VCaP (cell line): ENCODE measurements around the gene BNC2.

ENCODE experiments used
- H3K27ac ChIP-seq: fragments of 450-650 bp; 2 replicates; pipeline ENCODE4 v1.5.1; 2017
- TF ChIP-seq, protein P1 (sequence below): fragments of 450-650 bp; conservative IDR thresholded peaks from 2 replicates; pipeline ENCODE4 v1.5.1; 2017; ENCODE audit warnings: mild to moderate bottlenecking, moderate library complexity

BNC2 gene

DNA sequence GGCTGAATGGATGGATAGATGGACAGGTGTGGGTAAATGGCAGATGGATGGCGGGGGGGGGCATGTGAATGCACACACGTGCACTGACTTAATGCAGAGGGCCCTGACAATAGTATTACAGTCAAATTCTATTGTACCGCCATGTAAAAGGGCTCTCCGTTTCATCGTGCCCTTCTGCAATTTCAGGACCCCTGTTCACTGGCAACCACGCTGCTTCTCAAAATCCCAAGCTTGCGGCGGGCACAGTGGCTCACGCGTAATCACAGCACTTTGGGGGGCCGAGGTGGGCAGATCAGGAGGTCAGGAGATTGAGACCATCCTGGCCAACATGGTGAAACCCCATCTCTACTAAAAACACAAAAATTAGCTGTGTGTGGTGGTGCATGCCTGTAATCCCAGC is 211.4 kb downstream of the BNC2 start:
- H3K27ac ChIP-seq, result no peak overlapping the region
- TF ChIP-seq, protein P1, sequence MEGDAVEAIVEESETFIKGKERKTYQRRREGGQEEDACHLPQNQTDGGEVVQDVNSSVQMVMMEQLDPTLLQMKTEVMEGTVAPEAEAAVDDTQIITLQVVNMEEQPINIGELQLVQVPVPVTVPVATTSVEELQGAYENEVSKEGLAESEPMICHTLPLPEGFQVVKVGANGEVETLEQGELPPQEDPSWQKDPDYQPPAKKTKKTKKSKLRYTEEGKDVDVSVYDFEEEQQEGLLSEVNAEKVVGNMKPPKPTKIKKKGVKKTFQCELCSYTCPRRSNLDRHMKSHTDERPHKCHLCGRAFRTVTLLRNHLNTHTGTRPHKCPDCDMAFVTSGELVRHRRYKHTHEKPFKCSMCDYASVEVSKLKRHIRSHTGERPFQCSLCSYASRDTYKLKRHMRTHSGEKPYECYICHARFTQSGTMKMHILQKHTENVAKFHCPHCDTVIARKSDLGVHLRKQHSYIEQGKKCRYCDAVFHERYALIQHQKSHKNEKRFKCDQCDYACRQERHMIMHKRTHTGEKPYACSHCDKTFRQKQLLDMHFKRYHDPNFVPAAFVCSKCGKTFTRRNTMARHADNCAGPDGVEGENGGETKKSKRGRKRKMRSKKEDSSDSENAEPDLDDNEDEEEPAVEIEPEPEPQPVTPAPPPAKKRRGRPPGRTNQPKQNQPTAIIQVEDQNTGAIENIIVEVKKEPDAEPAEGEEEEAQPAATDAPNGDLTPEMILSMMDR, result no peak

DNA sequence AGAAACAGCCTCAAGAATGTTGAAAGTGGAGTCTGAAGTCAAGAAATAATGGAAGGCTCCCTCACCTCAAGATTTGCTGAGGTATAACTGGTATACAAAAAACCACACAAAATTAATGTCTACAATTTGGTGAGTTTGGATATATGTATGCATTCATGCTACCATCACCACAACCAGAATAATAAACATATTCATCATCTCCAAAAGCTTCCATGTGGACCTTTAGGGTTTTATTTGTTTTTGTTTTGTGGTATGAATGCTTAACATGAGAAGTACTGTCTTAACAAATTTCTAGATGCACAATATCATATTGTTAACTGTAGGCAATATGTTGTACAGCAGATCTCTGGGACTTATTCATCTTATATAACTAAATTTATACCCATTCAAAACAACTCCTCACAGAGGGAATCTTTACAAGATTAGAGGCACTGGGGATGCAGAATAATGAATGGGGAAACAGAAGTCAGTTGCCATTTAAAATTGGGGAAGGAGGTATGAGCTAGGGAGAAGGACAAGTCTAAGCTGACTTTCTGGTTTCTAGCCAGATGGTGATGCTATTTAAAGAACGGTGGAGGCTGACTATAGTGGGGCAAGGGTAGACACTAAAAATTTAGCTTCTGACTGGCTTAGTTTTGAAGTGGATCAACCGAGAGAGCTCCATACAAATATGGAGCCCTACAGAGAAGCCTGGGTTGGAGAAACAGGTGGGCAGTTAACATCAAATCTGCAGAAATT is 213.9 kb downstream of the BNC2 start:
- TF ChIP-seq, protein P1, result no peak
- no peak overlapping the region for H3K27ac ChIP-seq

DNA sequence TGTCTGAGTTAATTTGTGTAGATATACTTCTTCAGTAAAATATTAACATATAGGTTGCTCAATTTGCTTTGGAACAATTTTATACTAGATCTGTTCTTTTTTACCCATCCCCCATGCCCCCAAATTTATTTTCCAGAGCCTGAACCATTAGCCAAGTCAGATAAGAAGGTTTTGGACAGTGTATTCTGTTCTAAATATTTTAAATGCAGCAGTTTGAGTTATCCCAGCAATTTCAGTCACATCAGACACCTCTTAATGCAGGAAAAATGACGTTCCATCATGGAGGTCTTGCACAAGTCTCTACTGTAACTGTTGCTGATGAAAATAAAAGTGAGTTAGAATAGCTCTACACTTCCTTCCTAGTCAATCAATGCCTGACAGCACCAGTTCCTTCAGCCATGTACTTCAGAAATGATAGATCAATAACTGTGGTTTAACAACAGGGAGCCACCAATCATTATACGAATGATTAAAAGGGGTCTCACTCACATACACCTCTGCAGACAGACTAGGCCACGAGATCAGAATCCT is 215.8 kb downstream of the BNC2 start:
- H3K27ac ChIP-seq, result no peak overlapping the region
- TF ChIP-seq, protein P1, result no peak

DNA sequence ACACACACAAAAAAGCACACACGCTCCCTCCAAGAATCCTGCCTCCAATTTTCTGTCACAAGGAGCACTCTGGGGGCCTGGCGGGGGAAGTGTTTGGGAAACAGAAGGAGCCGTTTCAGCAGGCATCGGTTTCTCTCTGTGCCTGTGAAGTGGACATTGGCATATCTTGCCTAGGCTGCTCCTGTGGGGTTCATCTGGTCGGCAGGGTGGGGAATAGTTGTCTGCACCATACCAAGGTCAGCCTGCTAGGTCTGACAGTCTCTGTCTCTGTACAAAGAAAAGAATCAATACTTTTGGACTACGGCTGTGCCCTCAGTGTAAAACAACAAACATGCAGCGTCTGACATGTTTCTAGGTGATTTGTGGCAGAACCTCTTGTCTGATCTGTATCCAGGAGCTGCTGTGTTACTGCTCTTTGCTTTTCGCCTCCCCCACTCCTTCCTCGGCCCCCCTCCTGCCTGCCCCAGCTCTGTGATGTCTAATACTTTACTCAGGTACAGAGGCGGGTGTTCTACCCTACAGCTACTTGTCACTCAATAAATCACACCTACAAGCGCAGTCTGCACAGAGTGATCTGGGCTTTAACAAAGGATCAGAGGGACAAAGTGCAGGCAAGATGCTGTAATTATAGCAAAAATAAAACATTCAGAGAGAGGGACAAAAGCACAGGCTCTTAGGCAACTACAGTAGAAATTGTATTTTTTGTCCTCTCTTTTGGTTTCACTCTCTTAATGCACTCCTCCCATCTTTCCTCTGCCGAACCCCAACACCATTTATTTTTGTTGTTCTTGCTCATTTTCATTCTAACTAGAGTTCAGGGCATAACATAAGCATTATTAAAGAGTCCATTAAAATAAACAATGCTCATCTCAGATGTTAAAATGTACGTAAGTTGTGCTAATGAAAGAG is 216.7 kb downstream of the BNC2 start:
- peak overlapping the region; percentile 51 for H3K27ac ChIP-seq
- TF ChIP-seq, protein P1, result no peak

DNA sequence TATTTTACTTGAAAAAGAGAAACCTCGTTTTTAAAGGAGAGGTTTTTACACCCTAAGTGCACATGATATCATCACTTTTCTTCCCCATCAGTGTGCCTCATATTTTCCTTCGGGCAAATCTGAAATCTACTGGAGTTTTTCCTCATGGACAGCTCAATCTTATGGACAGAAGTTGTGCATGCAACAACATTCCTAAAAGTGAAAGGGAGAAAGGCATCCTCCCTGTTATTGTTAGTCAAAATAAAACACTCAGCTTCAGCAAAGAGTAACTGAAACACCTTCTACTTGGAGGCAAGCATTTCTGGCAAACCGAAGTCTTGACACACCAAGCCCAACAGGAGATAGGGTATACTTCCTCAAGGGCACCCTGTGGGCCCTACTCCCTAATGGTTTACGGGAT is 217.9 kb downstream of the BNC2 start:
- H3K27ac ChIP-seq, result no peak overlapping the region; the same call in 1 of the 2 replicates
- TF ChIP-seq, protein P1, result no peak

DNA sequence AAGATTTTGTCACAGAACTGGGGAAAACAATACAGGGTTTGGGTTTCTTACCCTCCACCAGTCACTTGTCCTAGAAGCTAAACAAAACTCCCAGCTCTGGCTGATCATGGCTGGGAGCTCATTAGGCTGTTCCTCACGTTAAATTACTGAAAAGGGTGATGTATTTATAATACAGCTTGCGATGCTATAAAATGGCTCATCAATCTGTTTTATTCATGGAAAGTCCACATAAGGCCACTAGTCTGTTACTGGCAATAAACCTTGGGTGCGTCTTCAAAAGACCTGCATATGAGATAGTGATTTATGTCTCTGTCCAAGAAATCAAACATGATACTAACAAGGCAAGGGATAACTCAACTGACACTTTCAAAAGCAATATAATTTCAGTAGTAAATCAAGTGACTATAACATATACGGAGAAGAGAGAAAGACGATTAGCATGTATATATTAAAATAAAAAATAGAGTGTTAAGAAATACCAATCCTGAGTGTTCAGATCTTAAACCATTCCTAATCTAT is 219.0 kb downstream of the BNC2 start:
- TF ChIP-seq, protein P1, result no peak
- H3K27ac ChIP-seq, result no peak overlapping the region

DNA sequence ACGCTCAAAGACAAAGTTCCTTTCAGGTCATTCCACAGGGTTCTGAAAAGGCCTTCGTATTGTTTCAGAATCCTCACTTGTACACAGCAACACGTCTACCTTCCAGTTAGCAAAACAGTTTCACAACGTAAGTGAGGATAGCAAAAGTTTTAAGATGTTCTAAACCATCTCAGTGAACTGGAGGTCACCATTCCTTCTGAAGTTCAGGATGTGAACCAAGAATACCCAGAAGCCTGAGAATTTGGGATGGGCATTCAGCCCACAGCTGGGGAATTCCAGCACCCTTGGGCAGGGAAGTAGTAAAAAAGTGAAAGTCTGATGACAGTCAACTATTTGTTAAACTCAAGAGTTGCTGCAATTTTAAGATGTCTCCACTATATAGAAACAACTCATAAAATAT is 224.5 kb downstream of the BNC2 start:
- TF ChIP-seq, protein P1, result no peak
- H3K27ac ChIP-seq, result no peak overlapping the region
